HG03354 (cell line): ENCODE measurements around the gene MST1.

ENCODE experiments used
- ATAC-seq: cut with Tn5 transposase; IDR thresholded peaks from one replicate; pipeline ENCODE4 v1.9.1; 2021; ENCODE audit warnings: mild to moderate bottlenecking; ENCODE audit not compliant: unreplicated experiment, poor library complexity, severe bottlenecking

The MST1 gene

DNA sequence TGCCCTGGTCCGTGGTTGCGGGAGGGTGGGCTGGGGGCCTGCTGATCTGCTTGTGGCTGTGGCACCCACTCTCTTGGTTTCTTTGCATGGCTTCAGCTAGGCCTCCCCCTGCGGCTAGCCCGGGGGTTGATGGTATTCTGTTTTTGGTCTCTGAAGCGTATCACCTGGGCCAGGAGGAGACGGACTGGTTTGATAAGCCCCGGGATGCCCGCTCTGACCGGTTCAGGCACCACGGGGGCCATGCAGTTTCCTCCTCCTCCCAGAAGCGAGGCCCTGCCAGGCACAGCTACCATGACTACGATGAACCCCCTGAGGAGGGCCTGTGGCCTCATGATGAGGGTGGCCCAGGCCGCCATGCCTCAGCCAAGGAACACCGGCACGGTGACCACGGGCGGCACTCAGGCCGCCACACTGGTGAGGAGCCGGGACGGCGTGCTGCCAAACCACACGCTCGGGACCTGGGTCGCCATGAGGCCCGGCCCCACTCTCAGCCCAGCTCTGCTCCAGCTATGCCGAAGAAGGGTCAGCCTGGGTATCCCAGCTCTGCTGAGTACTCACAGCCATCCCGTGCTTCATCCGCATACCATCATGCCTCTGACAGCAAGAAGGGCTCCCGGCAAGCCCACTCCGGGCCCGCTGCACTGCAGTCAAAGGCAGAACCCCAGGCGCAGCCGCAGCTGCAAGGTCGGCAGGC lies 26.4 kb downstream of the MST1 start:
- no peak for ATAC-seq

DNA sequence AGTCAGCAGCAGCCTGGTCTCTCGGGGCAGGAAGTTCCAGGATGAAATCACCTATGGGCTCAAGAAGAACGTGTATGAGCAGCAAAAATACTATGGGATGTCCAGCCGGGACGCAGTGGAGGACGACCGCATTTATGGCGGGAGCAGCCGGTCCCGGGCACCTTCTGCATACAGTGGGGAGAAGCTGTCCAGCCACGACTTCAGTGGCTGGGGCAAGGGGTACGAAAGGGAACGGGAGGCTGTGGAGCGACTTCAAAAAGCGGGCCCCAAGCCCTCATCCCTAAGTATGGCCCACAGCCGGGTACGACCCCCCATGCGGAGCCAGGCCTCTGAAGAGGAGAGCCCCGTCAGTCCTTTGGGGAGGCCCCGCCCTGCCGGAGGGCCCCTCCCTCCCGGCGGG lies 27.3 kb downstream of the MST1 start:
- ATAC-seq = no peak

DNA sequence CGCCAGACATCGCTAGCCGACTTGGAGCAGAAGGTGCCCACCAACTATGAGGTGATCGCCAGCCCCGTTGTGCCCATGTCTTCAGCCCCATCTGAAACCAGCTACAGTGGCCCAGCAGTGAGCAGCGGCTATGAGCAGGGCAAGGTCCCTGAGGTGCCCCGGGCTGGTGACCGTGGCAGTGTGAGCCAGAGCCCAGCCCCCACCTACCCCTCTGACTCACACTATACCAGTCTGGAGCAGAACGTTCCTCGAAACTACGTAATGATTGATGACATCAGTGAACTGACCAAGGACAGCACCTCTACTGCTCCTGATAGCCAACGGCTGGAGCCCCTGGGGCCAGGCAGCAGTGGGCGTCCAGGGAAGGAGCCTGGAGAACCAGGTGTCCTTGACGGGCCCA lies 28.0 kb downstream of the MST1 start:
- ATAC-seq = no peak

DNA sequence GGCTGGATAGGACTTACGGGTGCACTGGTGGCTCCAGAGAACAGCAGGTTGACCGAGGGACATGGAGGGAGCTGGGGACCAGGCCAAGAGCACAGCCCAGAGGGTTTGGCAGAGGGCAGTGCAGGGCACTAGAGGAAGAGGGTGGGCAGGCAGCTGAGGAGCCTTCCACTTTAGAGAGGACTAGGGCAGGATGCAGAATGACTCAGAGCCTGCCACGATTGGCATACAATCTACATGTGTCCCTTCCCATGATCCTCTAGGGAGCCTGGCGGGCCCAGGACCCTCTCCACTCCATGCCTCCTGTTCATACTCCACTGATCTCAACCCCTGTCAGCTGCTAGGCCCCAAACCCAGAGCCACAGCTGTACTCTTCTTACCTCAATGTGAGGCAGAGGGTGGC lies 29.5 kb downstream of the MST1 start:
- no peak for ATAC-seq

DNA sequence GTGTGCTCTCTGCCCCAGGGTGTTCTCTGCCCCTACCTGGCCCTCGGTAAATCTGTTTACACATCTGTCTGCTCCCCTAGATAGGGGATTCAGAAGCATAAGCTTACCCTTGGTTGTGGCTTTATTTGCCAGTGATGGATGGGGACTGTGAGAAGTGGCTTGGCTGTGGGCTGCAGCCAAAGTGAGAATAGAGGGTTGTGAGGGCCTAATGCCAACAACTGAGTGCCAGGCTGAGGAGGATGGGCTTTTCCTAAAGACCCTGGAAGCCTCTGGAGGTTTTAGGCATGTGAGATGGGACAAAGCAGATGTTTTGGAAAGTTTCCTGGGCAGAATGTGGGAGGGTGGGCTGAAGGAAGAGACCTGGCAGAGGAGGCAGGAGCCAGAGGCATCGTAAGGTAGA lies 30.6 kb downstream of the MST1 start:
- no peak for ATAC-seq

DNA sequence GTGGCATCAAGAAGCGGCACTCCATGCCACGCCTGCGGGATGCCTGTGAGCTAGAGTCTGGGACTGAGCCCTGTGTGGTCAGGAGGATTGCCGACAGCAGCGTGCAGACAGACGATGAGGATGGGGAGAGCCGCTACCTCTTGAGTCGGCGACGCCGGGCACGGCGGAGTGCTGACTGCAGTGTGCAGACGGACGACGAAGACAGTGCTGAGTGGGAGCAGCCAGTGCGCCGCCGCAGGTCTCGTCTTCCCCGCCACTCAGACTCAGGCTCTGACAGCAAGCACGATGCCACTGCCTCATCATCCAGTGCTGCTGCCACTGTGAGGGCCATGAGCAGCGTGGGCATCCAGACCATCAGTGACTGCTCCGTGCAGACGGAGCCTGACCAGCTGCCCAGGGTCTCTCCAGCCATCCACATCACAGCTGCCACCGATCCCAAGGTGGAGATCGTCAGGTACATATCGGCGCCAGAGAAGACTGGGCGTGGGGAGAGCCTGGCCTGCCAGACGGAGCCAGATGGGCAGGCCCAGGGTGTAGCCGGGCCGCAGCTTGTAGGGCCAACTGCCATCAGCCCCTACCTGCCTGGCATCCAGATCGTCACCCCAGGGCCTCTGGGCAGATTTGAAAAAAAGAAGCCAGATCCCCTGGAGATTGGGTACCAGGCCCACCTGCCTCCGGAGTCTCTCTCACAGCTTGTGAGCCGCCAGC lies 31.9 kb downstream of the MST1 start:
- no peak for ATAC-seq

DNA sequence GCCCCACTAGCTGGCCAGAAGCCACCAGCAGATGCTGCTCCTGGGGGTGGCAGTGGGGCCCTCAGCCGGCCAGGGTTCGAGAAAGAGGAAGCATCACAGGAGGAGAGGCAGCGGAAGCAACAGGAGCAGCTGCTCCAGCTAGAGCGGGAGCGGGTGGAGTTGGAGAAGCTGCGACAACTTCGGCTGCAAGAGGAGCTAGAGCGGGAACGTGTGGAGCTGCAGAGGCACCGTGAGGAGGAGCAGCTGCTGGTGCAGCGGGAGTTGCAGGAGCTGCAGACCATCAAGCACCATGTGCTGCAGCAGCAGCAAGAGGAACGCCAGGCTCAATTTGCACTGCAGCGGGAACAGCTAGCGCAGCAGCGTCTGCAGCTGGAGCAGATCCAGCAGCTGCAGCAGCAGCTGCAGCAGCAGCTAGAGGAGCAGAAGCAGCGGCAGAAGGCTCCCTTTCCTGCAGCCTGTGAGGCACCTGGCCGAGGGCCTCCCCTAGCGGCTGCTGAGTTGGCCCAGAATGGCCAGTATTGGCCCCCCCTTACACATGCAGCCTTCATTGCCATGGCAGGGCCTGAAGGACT lies 32.6 kb downstream of the MST1 start:
- ATAC-seq = no peak

DNA sequence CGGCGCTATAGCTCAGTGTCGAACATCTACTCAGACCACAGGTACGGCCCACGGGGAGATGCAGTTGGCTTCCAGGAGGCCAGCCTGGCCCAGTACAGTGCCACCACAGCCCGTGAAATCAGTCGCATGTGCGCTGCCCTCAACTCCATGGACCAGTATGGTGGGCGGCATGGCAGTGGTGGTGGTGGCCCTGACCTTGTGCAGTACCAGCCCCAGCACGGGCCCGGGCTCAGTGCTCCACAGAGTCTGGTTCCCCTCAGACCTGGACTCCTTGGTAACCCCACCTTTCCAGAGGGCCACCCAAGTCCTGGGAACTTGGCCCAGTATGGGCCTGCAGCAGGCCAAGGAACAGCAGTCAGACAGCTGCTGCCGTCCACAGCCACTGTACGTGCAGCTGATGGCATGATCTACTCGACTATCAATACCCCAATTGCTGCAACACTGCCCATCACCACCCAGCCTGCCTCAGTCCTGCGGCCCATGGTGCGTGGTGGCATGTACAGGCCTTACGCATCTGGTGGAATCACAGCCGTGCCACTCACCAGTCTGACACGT lies 33.5 kb downstream of the MST1 start:
- ATAC-seq = no peak

DNA sequence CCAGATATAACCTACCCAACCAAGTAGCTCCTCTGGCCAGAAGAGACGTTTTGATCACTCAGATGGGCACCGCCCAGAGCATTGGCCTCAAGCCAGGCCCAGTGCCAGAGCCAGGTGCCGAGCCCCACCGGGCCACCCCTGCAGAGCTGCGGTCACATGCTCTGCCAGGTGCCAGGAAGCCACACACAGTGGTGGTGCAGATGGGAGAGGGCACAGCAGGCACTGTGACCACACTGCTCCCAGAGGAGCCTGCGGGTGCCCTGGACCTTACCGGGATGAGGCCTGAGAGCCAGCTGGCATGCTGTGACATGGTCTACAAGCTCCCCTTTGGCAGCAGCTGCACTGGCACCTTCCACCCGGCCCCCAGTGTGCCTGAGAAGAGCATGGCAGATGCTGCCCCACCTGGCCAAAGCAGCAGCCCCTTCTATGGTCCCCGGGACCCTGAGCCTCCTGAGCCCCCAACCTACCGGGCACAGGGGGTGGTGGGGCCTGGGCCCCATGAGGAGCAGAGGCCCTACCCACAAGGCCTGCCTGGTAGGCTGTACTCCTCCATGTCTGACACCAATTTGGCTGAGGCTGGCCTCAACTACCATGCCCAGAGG lies 34.2 kb downstream of the MST1 start:
- ATAC-seq = no peak

DNA sequence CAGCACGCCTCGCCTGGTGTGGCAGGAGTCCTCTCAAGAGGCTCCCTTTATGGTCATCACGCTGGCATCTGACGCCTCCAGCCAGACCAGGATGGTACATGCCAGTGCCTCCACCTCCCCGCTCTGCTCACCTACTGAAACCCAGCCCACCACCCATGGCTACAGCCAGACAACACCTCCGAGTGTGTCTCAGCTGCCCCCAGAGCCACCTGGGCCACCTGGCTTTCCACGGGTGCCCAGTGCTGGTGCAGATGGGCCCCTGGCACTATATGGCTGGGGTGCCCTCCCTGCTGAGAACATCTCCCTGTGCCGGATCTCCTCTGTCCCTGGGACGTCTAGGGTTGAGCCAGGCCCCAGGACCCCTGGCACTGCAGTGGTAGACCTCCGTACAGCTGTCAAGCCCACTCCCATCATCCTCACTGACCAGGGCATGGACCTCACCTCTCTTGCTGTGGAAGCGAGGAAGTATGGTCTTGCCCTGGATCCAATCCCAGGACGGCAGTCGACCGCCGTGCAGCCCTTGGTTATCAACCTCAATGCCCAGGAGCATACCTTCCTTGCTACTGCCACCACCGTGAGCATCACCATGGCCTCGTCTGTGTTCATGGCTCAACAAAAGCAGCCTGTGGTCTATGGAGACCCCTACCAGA lies 35.0 kb downstream of the MST1 start:
- ATAC-seq = no peak

DNA sequence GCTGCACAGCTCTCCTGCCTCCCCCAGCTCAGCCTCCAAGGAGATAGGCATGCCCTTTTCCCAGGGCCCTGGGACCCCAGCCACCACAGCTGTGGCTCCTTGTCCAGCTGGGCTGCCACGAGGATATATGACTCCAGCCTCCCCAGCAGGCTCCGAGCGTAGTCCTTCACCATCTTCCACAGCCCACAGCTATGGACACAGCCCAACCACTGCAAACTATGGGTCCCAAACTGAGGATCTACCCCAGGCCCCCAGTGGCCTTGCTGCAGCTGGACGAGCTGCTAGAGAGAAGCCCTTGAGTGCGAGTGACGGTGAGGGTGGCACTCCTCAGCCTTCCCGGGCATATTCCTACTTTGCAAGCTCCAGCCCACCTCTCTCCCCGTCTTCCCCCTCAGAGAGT lies 35.7 kb downstream of the MST1 start:
- ATAC-seq = no peak

DNA sequence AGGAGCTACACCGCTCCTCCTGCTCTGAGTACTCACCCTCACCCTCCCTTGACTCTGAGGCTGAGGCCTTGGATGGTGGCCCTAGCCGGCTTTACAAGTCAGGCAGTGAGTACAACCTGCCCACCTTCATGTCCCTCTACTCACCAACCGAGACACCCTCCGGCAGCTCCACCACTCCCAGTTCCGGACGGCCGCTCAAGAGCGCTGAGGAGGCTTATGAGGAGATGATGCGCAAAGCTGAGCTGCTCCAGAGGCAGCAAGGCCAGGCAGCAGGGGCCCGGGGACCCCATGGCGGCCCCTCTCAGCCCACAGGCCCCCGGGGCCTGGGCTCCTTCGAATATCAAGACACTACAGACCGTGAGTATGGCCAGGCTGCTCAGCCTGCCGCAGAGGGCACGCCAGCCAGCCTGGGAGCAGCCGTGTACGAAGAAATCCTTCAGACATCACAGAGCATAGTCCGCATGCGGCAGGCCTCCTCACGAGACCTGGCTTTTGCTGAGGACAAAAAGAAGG lies 36.3 kb downstream of the MST1 start:
- no peak for ATAC-seq

DNA sequence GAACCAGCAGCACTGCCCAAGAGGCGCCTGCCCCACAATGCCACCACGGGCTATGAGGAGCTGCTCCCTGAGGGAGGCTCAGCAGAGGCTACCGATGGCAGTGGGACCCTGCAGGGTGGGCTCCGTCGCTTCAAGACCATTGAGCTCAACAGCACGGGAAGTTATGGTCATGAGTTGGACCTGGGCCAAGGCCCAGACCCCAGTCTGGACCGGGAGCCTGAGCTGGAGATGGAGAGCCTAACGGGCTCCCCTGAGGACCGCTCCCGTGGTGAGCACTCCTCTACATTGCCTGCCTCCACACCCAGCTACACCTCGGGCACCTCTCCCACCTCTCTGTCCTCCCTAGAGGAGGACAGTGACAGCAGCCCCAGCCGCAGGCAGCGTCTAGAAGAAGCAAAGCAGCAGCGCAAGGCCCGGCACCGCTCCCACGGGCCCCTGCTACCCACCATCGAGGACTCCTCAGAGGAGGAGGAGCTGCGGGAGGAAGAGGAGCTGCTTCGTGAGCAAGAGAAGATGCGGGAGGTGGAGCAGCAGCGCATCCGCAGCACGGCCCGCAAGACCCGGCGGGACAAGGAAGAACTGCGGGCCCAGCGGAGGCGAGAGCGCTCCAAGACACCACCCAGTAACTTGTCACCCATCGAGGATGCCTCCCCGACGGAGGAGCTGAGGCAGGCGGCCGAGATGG lies 36.9 kb downstream of the MST1 start:
- ATAC-seq = no peak

DNA sequence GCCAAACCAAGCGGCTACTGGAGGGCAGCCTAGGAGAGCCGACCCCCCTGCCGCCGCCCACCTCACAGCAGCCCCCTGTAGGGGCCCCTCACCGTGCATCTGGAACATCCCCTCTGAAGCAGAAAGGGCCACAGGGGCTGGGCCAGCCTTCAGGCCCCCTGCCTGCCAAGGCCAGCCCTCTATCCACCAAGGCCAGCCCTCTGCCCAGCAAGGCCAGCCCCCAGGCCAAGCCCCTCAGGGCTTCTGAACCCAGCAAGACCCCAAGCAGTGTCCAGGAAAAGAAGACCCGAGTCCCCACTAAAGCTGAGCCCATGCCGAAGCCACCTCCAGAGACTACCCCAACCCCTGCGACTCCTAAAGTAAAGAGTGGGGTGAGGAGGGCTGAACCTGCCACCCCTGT lies 38.6 kb downstream of the MST1 start:
- no peak for ATAC-seq

DNA sequence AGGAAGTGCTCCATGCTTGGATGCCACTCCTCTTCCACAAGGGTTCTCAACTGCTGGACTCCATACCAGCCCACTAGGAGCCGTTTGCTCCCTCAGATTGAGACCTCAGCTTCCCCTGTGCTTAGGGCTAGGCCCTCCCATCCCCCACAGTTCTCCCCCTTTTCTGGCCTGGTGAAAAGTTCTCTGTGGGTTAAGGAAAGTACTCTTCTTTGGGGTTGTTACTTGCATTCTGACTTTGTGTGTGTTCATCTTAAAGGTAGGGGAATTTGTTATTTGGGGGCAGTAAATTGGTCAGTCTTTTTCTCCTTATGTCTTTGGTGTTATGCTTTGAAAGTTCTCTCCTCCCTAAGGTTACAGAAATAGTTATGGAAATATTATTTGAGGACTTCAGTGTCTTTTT lies 39.1 kb downstream of the MST1 start:
- no peak for ATAC-seq

DNA sequence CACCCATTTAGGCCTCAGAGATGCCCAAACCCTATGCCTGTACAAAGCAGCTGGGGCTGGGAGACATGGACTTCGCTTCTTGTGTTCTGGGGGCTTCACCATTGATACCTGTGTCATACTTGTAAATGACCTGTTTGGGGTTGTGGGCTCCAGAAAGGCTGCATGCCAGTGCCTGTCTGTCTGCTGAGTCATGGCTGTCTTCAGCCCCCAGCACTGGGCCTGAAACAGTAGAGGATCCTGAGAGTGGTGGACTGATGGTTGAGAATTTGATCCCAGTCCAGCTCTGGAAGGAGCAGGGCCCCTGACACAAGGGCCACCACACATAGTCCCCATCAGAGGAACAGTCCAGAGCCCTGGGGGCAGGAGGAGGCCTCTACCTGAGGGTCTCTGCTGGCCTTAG lies 39.7 kb downstream of the MST1 start:
- ATAC-seq = no peak

DNA sequence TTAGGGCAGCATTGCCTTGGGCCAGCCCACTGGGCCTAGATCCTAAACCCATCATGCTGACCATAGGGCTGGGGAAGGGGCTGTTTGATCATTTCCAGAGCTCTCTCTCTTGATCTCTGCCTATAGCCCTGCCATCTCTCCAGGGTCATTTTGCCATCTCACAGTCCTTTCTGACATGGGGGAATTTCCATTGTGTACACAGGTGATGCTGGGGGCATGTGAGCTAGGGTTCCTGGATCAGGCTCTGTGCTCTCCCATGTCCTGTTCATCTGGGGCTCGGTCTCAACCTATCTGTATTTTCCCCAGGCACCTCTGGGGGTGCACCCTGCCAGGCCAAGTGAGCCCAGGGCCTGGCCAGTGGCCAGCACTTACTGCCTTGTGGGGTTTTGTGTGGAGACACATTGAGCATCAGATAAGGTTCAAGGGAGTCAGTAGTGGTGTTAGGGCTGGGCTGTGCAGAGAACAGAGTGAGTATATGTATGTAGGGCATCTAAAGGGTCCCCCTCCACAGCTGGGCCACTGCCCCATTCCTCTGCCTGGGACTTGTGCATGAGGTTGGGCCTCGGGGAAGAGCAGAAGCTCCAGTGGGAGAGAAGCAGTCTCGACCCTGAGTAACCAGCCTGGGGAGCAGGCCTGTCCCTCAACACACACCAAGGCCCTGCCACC lies 40.8 kb downstream of the MST1 start:
- ATAC-seq = no peak

DNA sequence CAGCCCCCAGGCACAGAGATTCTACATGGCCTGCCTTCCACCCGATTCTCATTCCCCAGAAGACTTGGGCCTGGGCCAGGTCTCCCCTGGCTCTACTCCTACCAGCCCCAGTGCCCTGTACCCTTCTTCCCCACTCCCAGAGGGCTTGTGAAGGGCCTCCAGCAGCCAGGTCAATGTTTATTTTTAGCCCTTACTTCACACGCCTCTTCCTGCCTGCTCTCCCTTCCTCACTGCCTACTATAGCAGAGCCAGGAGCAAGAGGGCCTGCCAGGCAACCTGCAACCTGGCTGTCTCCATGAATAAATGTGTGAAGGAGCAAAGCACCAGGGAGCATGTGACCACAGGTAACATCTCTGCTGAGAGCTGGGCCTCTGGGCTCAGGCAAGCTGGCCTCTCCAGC lies 41.5 kb downstream of the MST1 start:
- no peak for ATAC-seq

DNA sequence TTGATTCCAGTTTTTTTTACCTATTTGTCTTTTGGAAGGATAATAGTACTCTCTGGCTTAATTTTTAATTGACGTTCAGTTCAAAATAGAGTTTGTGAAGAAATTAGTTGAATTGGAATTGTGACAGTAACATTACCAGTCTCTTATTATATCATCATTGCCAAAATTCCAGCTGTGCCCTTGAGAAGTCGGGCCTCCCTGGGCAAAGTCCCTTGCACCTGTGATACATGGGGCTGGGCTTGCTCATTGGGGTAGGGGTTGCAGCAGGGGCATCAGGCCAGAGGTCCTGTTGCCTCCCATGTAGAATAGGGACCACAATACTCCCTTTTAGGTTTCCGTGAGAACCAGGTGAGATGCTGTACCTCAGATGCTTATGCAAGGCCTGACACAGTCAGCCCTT lies 43.0 kb downstream of the MST1 start:
- ATAC-seq = no peak
